ENCODE data around the gene TBC1D5. TPM values are rescaled to one million over a fixed set of nuclear protein-coding genes. Genes with fewer than 3 reads are reported as not detected.
"Not testable (repeated sequence)": the region's sequence is repeated elsewhere in the genome, so short reads cannot be mapped to it uniquely, and the experiment has no call there.

TBC1D5 gene
- total and polyA plus RNA-seq, 10 donors = 6.4 to 140 (median 97.1) TPM

- intact Hi-C loops (cut with DNase I; ENCODE audit: low total_unique reads) = no loop called here
- peaks cover 0 to 28% (median 4%) of the 10 kb centered on the region in 6 donors for H3K4me1 ChIP-seq
- no peaks in the 10 kb centered on the region for H3K27me3 ChIP-seq (replicated peaks in 1 of 7)
- 81 to 98% (median 88%) methylated on average over 1 of the region's 1 CpG for WGBS, 5 donors
- TF ChIP-seq CTCF (IDR thresholded peaks at IDR 0.05 in 8 of 11, conservative IDR thresholded peaks at IDR 0.05 in 3 of 11) = no peak
- no peak for TF ChIP-seq POLR2A (IDR thresholded peaks at IDR 0.05)
- TF ChIP-seq POLR2AphosphoS5 (IDR thresholded peaks at IDR 0.05) = no peak
- H3K27ac ChIP-seq = no peak overlapping the region
- H3K36me3 ChIP-seq = peaks cover 0 to 33% (median 9%) of the 10 kb centered on the region in 6 donors
- peaks cover 0 to 18% (median 15%) of the 10 kb centered on the region in 8 donors for H3K9me3 ChIP-seq
- H3K4me3 ChIP-seq = no peak overlapping the region
- no peak for DNase-seq
These were observed 33.1 kb downstream of the TBC1D5 start for GRCh38 chr3:17709236-17709810.

- TF ChIP-seq POLR2A (IDR thresholded peaks at IDR 0.05) = no peak
These were observed 34.5 kb downstream of the TBC1D5 start for GRCh38 chr3:17707813-17708543.

GRCh38 chr3:17705991-17706390 is 36.4 kb downstream of the TBC1D5 start:
- H3K9me3 ChIP-seq = peaks cover 0 to 12% (median 5%) of the 10 kb centered on the region in 8 donors
- intact Hi-C loops (cut with DNase I; ENCODE audit: low total_unique reads); H3K4me3 ChIP-seq; H3K27ac ChIP-seq; DNase-seq; H3K27me3 ChIP-seq (replicated peaks in 1 of 7): not testable (repeated sequence)
- H3K36me3 ChIP-seq = peaks cover 0 to 17% (median 3%) of the 10 kb centered on the region in 6 donors
- H3K4me1 ChIP-seq = peaks cover 0 to 28% (median 4%) of the 10 kb centered on the region in 6 donors
- WGBS, 5 donors = 97 to 100% (median 99%) methylated on average over 15 of the region's 15 CpGs

More at GRCh38 chr3:17707813-17708543, 34.5 kb downstream of the TBC1D5 start:
- no peaks in the 10 kb centered on the region for H3K27me3 ChIP-seq (replicated peaks in 1 of 7)
- H3K4me1 ChIP-seq = peaks cover 0 to 28% (median 4%) of the 10 kb centered on the region in 6 donors
- 63 to 83% (median 76%) methylated on average over 3 to 4 of the region's 4 CpGs for WGBS, 5 donors
- H3K27ac ChIP-seq = no peak overlapping the region
- intact Hi-C loops (cut with DNase I; ENCODE audit: low total_unique reads) = no loop called here
- peaks cover 0 to 7% (median 5%) of the 10 kb centered on the region in 8 donors for H3K9me3 ChIP-seq
- H3K36me3 ChIP-seq = peaks cover 0 to 21% (median 3%) of the 10 kb centered on the region in 6 donors
- no peak overlapping the region for H3K4me3 ChIP-seq
- DNase-seq = no peak

- DNase-seq; H3K27ac ChIP-seq; H3K36me3 ChIP-seq; intact Hi-C loops (cut with DNase I; ENCODE audit: low total_unique reads); H3K4me3 ChIP-seq; H3K4me1 ChIP-seq; H3K27me3 ChIP-seq (replicated peaks in 1 of 7); H3K9me3 ChIP-seq: not testable (repeated sequence)
- 94 to 98% (median 97%) methylated on average over 2 of the region's 2 CpGs for WGBS, 5 donors
These were observed 42.6 kb downstream of the TBC1D5 start for GRCh38 chr3:17699815-17700214.

- DNase-seq; H3K27ac ChIP-seq; H3K27me3 ChIP-seq (replicated peaks in 1 of 7); H3K4me3 ChIP-seq; H3K9me3 ChIP-seq; H3K4me1 ChIP-seq; intact Hi-C loops (cut with DNase I; ENCODE audit: low total_unique reads): not testable (repeated sequence)
- peaks cover 0 to 17% (median 5%) of the 10 kb centered on the region in 6 donors for H3K36me3 ChIP-seq
- 95 to 99% (median 98%) methylated on average over 2 of the region's 2 CpGs for WGBS, 5 donors
These were observed 46.8 kb downstream of the TBC1D5 start for GRCh38 chr3:17695665-17696064.

GRCh38 chr3:17693670-17693999 is 48.8 kb downstream of the TBC1D5 start:
- WGBS, 5 donors = 91 to 98% (median 94%) methylated on average over 5 to 8 of the region's 8 CpGs
- H3K9me3 ChIP-seq; DNase-seq; intact Hi-C loops (cut with DNase I; ENCODE audit: low total_unique reads); H3K4me1 ChIP-seq; H3K27ac ChIP-seq; H3K4me3 ChIP-seq; H3K27me3 ChIP-seq (replicated peaks in 1 of 7): not testable (repeated sequence)
- peaks cover 0 to 17% (median 5%) of the 10 kb centered on the region in 6 donors for H3K36me3 ChIP-seq
